NT2/D1 (cell line): Measurements from ENCODE around the gene NDUFA6.

Source experiments
- SUZ12 ChIP-seq: IDR thresholded peaks from 2 replicates; pipeline ENCODE4 v1.6.1; 2011; ENCODE audit not compliant: insufficient read length, insufficient read depth; ENCODE audit errors: extremely low read depth
- YY1 ChIP-seq: IDR thresholded peaks from 2 replicates; pipeline ENCODE4 v1.6.1; 2011; ENCODE audit not compliant: insufficient read length, insufficient read depth
- ZNF274 ChIP-seq: IDR thresholded peaks from 2 replicates; pipeline ENCODE4 v1.6.1; 2011; ENCODE audit warnings: mild to moderate bottlenecking, low read depth, low read length

DNA sequence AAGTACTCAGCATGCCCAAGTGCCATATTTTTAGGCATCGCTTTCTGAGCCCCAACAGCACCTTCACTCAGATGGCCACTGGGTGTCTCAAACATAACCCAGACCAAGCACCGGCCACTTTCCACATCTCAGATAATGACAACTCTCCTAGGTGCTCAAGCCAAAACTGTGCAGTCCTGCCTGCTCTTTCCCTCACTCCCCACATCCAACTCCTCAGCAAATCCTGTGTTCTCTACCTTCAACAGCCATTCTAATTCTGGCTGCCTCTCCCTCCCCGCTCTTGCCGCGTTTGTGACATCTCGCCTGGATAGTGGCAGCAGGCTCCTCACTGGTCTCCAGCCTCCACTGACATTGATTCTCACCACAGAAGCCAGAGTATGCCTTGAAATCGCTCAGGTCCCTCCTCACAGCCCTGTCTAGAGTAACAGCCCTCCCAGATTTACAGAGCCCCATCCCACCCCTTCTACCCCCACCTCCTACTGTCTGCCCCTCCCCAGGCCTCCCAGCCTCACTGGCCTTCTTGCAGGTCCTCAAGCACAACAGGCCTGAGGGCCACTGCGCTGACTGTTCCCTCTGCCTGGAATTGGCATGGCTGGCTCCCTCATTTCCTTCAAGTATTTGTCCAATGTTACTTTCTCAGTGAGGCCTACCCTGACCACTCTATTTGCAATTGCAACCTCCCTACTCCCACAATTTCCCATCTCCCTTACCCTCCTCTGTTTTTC lies 17.8 kb downstream of the NDUFA6 start:
- TF ChIP-seq YY1: no peak
- TF ChIP-seq SUZ12: no peak
- TF ChIP-seq ZNF274: no peak
